Measurements from ENCODE around the gene SIGLEC7.

Gene SIGLEC7

GRCh38 chr19:51101171-51101865 lies 40.8 kb upstream of the SIGLEC7 start:
- Histone ChIP-seq H3K27me3 (replicated peaks) (no peaks in the 10 kb centered on the region), H3K4me3 (ENCODE audit: low read depth, low read length) (no peak overlapping the region), H3K27ac (no peak overlapping the region), H3K36me3 (replicated peaks) (peaks cover 24% of the 10 kb centered on the region)
- DNase-seq = no peak
- in situ Hi-C loops (cut with HindIII; ENCODE audit: low pct_ligation_motif_present, low sequenced_read_pairs) = no loop called here
- TF ChIP-seq CTCF (IDR thresholded peaks at IDR 0.05; ENCODE audit: low read depth, low read length, missing control alignments) = no peak

GRCh38 chr19:51102991-51103390 lies 39.1 kb upstream of the SIGLEC7 start:
- in situ Hi-C loops (cut with HindIII; ENCODE audit: low pct_ligation_motif_present, low sequenced_read_pairs) = no loop called here
- Histone ChIP-seq H3K27ac (no peak overlapping the region), H3K4me3 (ENCODE audit: low read depth, low read length) (no peak overlapping the region), H3K27me3 (replicated peaks) (no peaks in the 10 kb centered on the region), H3K36me3 (replicated peaks) (peaks cover 22% of the 10 kb centered on the region)
- DNase-seq = no peak
- no peak for TF ChIP-seq CTCF (IDR thresholded peaks at IDR 0.05; ENCODE audit: low read depth, low read length, missing control alignments)

- Histone ChIP-seq H3K27ac (no peak overlapping the region), H3K4me3 (ENCODE audit: low read depth, low read length) (no peak overlapping the region), H3K36me3 (replicated peaks) (peaks cover 19% of the 10 kb centered on the region), H3K27me3 (replicated peaks) (no peaks in the 10 kb centered on the region)
- DNase-seq = no peak
- no peak for TF ChIP-seq CTCF (IDR thresholded peaks at IDR 0.05; ENCODE audit: low read depth, low read length, missing control alignments)
- in situ Hi-C loops (cut with HindIII; ENCODE audit: low pct_ligation_motif_present, low sequenced_read_pairs) = no loop called here
Measured at GRCh38 chr19:51103926-51104341, 38.2 kb upstream of the SIGLEC7 start.

GRCh38 chr19:51107406-51108065 lies 34.6 kb upstream of the SIGLEC7 start:
- Histone ChIP-seq H3K27me3 (replicated peaks) (no peaks in the 10 kb centered on the region), H3K4me3 (ENCODE audit: low read depth, low read length) (peak overlapping the region; percentile 93), H3K27ac (peak overlapping the region; percentile 71), H3K36me3 (replicated peaks) (peaks cover 14% of the 10 kb centered on the region)
- peak; percentile 25 for DNase-seq
- TF ChIP-seq CTCF (IDR thresholded peaks at IDR 0.05; ENCODE audit: low read depth, low read length, missing control alignments) = peak; percentile 18
- in situ Hi-C loops (cut with HindIII; ENCODE audit: low pct_ligation_motif_present, low sequenced_read_pairs) = no loop called here

- no peak for TF ChIP-seq CTCF (IDR thresholded peaks at IDR 0.05; ENCODE audit: low read depth, low read length, missing control alignments)
- Histone ChIP-seq H3K4me3 (ENCODE audit: low read depth, low read length) (peak within 1 kb of the TSS; percentile 93), H3K27ac (peak within 1 kb of the TSS; percentile 71), H3K36me3 (replicated peaks) (peaks cover 7% of the 10 kb centered on the region), H3K27me3 (replicated peaks) (no peaks in the 10 kb centered on the region)
- in situ Hi-C loops (cut with HindIII; ENCODE audit: low pct_ligation_motif_present, low sequenced_read_pairs) = no loop called here
- peak; percentile 99 for DNase-seq
Measured at GRCh38 chr19:51108066-51108804, 33.9 kb upstream of the SIGLEC7 start, which contains the start of gene CTU1. CTU1 (minus strand) TSS chr19:51108409; CDS start chr19:51104569, 3,840 bp downstream.

All from brain microvascular endothelial cell (primary cell).